H9 (cell line): Measurements from ENCODE around the gene TRMT2A. TPM values are rescaled to one million over a fixed set of nuclear protein-coding genes. Genes with fewer than 3 reads are reported as not detected.
A peak's percentile ranks its signal among the peaks of the same experiment; 100 is the strongest.

ENCODE experiments used
- DNase-seq: peaks from one replicate; pipeline ENCODE4 v3.0.0-alpha.2; 2017
- H2AFZ ChIP-seq: one replicate; pipeline ENCODE4 v1.6.1; 2013; ENCODE audit warnings: mild to moderate bottlenecking, low read length, control low read depth, moderate library complexity
- H2AK5ac ChIP-seq: 2 replicates; pipeline ENCODE4 v1.6.1; 2013; ENCODE audit warnings: low read length, control low read depth, mixed read lengths; ENCODE audit not compliant: insufficient read length
- H2BK120ac ChIP-seq: one replicate; pipeline ENCODE4 v1.6.1; 2013; ENCODE audit warnings: low read depth, mild to moderate bottlenecking, low read length, control low read depth, inconsistent platforms; ENCODE audit not compliant: poor library complexity, severe bottlenecking
- H2BK12ac ChIP-seq: 2 replicates; pipeline ENCODE4 v1.6.1; 2013; ENCODE audit warnings: low read length, control low read depth, mixed read lengths, low read depth; ENCODE audit not compliant: insufficient read length
- H2BK15ac ChIP-seq: 2 replicates; pipeline ENCODE4 v1.6.1; 2013; ENCODE audit warnings: low read depth, low read length, control low read depth
- H2BK20ac ChIP-seq: one replicate; pipeline ENCODE4 v1.6.1; 2013; ENCODE audit warnings: low read depth, mild to moderate bottlenecking, low read length, control low read depth, inconsistent platforms; ENCODE audit not compliant: poor library complexity, severe bottlenecking
- H2BK5ac ChIP-seq: 2 replicates; pipeline ENCODE4 v1.6.1; 2013; ENCODE audit warnings: low read length, control low read depth, mixed read lengths; ENCODE audit not compliant: insufficient read length
- H3K14ac ChIP-seq: 2 replicates; pipeline ENCODE4 v1.6.1; 2013; ENCODE audit warnings: low read length, control low read depth; ENCODE audit not compliant: insufficient read depth
- H3K18ac ChIP-seq: 2 replicates; pipeline ENCODE4 v1.6.1; 2013; ENCODE audit warnings: low read depth, mild to moderate bottlenecking, mixed read lengths, low read length, control low read depth; ENCODE audit not compliant: insufficient read length
- H3K23ac ChIP-seq: 2 replicates; pipeline ENCODE4 v1.6.1; 2013; ENCODE audit warnings: low read length, control low read depth, mixed read lengths, low read depth; ENCODE audit not compliant: insufficient read length
- H3K23me2 ChIP-seq: 2 replicates; pipeline ENCODE4 v1.6.1; 2013; ENCODE audit warnings: low read depth, mild to moderate bottlenecking, mixed read lengths, low read length, control low read depth; ENCODE audit not compliant: insufficient read length, poor library complexity, severe bottlenecking
- H3K27ac ChIP-seq: 2 replicates; pipeline ENCODE4 v1.5.1; 2013; ENCODE audit warnings: low read length, control low read depth, mixed read lengths, low read depth; ENCODE audit not compliant: insufficient read length
- H3K27me3 ChIP-seq: 2 replicates; pipeline ENCODE4 v1.6.1; 2013; ENCODE audit warnings: low read length, control low read depth, inconsistent platforms; ENCODE audit not compliant: insufficient read depth
- H3K4ac ChIP-seq: 2 replicates; pipeline ENCODE4 v1.6.1; 2013; ENCODE audit warnings: low read depth, mild to moderate bottlenecking, control low read depth, inconsistent platforms, low read length, moderate library complexity
- H3K4me1 ChIP-seq: 2 replicates; pipeline ENCODE4 v1.6.1; 2013; ENCODE audit warnings: low read length, control low read depth, inconsistent platforms; ENCODE audit not compliant: insufficient read depth
- H3K4me2 ChIP-seq: 2 replicates; pipeline ENCODE4 v1.6.1; 2013; ENCODE audit warnings: low read length, control low read depth, mixed read lengths; ENCODE audit not compliant: insufficient read length, insufficient read depth
- H3K56ac ChIP-seq: 2 replicates; pipeline ENCODE4 v1.6.1; 2013; ENCODE audit warnings: low read depth, mild to moderate bottlenecking, mixed read lengths, low read length, control low read depth; ENCODE audit not compliant: insufficient read length
- H3K79me1 ChIP-seq: 2 replicates; pipeline ENCODE4 v1.6.1; 2013; ENCODE audit warnings: low read depth, mild to moderate bottlenecking, moderate library complexity, low read length, control low read depth, inconsistent platforms; ENCODE audit not compliant: insufficient read depth, poor library complexity, severe bottlenecking
- H3K79me2 ChIP-seq: 2 replicates; pipeline ENCODE4 v1.6.1; 2013; ENCODE audit warnings: low read length, control low read depth, inconsistent platforms; ENCODE audit not compliant: insufficient read depth
- H3K9ac ChIP-seq: 2 replicates; pipeline ENCODE4 v1.6.1; 2013; ENCODE audit warnings: low read length, control low read depth, mixed read lengths; ENCODE audit not compliant: insufficient read length; ENCODE audit errors: extremely low read depth
- H3K9me3 ChIP-seq: one replicate; pipeline ENCODE4 v1.6.1; 2013; ENCODE audit warnings: low read depth, low read length, inconsistent platforms; ENCODE audit not compliant: control insufficient read depth
- H3T11ph ChIP-seq: one replicate; pipeline ENCODE4 v1.6.1; 2013; ENCODE audit warnings: mild to moderate bottlenecking, low read length, control low read depth, inconsistent platforms
- H4K20me1 ChIP-seq: one replicate; pipeline ENCODE4 v1.6.1; 2013; ENCODE audit not compliant: control insufficient read depth, insufficient read length, insufficient read depth
- H4K5ac ChIP-seq: 2 replicates; pipeline ENCODE4 v1.6.1; 2013; ENCODE audit warnings: low read depth, mild to moderate bottlenecking, mixed read lengths, low read length, control low read depth; ENCODE audit not compliant: insufficient read length
- H4K8ac ChIP-seq: replicated peaks from 2 replicates; pipeline ENCODE4 v1.6.1; 2013; ENCODE audit warnings: low read length, control low read depth, mixed read lengths, low read depth; ENCODE audit not compliant: insufficient read length
- H4K91ac ChIP-seq: 2 replicates; pipeline ENCODE4 v1.6.1; 2013; ENCODE audit warnings: low read depth, mild to moderate bottlenecking, moderate library complexity, mixed read lengths, low read length, control low read depth; ENCODE audit not compliant: insufficient read length
- H3K27ac Mint-ChIP-seq, 3 experiments: 2 replicates in 2 of 3; 3 replicates in 1 of 3; pipeline ENCODE4 v1.8.0; 2020 to 2021; ENCODE audit warnings: mixed read lengths in 3 of 3, mild to moderate bottlenecking in 1 of 3, moderate library complexity in 1 of 3
- H3K27me3 Mint-ChIP-seq: 2 replicates; pipeline ENCODE4 v1.8.0; 2021; ENCODE audit warnings: low read depth, mild to moderate bottlenecking, moderate library complexity, mixed read lengths
- H3K36me3 Mint-ChIP-seq, 3 experiments: 2 replicates in 2 of 3; 3 replicates in 1 of 3; pipeline ENCODE4 v1.8.0; 2020 to 2021; ENCODE audit warnings: low read depth in 3 of 3, mixed read lengths in 3 of 3; ENCODE audit not compliant: insufficient read depth in 1 of 3
- H3K4me1 Mint-ChIP-seq, 2 experiments: 2 replicates each; pipeline ENCODE4 v1.8.0; 2020; ENCODE audit warnings: mixed read lengths in 2 of 2
- H3K4me3 Mint-ChIP-seq, 2 experiments: 2 replicates in 1 of 2; 3 replicates in 1 of 2; pipeline ENCODE4 v1.8.0; 2020 to 2021; ENCODE audit warnings: mild to moderate bottlenecking in 2 of 2, mixed read lengths in 2 of 2, moderate library complexity in 1 of 2
- H3K9me3 Mint-ChIP-seq, 2 experiments: 2 replicates in 1 of 2; 3 replicates in 1 of 2; pipeline ENCODE4 v1.8.0; 2020; ENCODE audit warnings: mild to moderate bottlenecking in 2 of 2, mixed read lengths in 2 of 2, moderate library complexity in 1 of 2
- CTCF ChIP-seq: fragments of 200-600 bp; sonication (generic); conservative IDR thresholded peaks from 3 replicates; pipeline ENCODE4 v1.8.0; 2021; ENCODE audit warnings: antibody characterized with exemption, mild to moderate bottlenecking
- WGBS: extraction: QIAGEN DNeasy Blood & Tissue Kit; methylation state at CpG from one replicate; pipeline ENCODE4 v1.1.7; 2013; ENCODE audit warnings: missing lambda C conversion rate, low lambda C conversion rate, mixed read lengths; ENCODE audit not compliant: insufficient read length; ENCODE audit errors: extremely low coverage; 5-methylcytosine and 5-hydroxymethylcytosine counted together
- total RNA-seq: library from RNA; stranded (reverse); gene quantifications from 2 replicates; pipeline ENCODE4 v1.2.1, GENCODE V29; 2021

TRMT2A gene
- total RNA-seq, 1 experiment from 2014 or later: 58.2 TPM

DNA sequence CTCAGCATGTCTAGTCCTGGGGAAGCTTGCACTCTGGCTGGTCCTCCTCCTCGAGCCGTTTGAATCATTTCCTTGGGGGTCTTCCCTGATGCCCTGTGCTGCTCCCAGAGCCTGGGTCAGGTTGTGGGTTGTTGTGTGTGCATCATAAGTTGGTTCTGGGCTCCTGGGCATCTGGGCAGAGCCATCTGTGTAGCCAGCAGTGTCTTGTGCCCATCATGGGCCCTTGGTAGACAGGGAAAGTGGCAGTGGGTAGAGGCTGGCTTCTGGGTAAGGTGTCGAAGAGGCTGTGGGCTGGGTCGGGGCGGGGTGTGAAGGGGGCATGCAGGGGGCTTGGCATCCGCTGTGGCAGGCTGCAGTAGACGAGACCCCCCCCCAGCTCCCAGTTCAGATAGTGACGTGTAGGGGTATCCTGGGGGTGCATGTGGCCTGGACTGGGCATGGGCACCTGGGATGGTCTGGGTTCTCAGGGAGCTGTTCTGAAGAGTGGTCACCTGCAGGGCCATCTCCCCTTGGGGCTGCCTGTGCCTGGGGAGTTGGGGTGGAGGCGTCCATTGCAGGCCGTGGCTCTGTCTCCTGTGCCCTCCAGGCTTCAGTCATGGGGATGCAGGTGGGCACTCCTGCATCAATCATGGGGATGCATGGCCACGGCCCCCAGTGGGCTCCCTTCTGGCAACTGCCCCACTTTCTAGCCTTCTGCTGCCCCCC lies 7.2 kb upstream of the TRMT2A start:
- H2AK5ac ChIP-seq: no peak overlapping the region
- H3K27ac Mint-ChIP-seq: peak overlapping the region in 1 of 3 experiments; percentile 52; a peak in 2 of 7 replicates
- peaks cover 11 to 17% of the 10 kb centered on the region in 2 experiments for H3K4me1 Mint-ChIP-seq
- no peak overlapping the region for H2BK5ac ChIP-seq
- H3K23ac ChIP-seq: no peak overlapping the region
- H4K91ac ChIP-seq: no peak overlapping the region
- no CpG with 5 or more reads among the region's 11 CpGs for WGBS
- no peak overlapping the region for H3K4me2 ChIP-seq
- no peak overlapping the region for H3K4me3 Mint-ChIP-seq
- no peaks in the 10 kb centered on the region for H3K9me3 Mint-ChIP-seq
- no peak overlapping the region for H2BK120ac ChIP-seq
- H3T11ph ChIP-seq: no peak overlapping the region
- no peak overlapping the region for H2BK12ac ChIP-seq
- H3K56ac ChIP-seq: no peak overlapping the region
- peaks cover 14% of the 10 kb centered on the region for H3K79me1 ChIP-seq
- H3K27me3 ChIP-seq: no peaks in the 10 kb centered on the region
- H2BK20ac ChIP-seq: no peak overlapping the region
- H3K27ac ChIP-seq: no peak overlapping the region
- peaks cover under 1% of the 10 kb centered on the region for H4K20me1 ChIP-seq
- DNase-seq: no peak
- no peak overlapping the region for H4K5ac ChIP-seq
- H4K8ac ChIP-seq: no peak overlapping the region
- H3K27me3 Mint-ChIP-seq: no peaks in the 10 kb centered on the region; the same call in 1 of the 2 replicates
- H3K4ac ChIP-seq: no peak overlapping the region
- peaks cover 27% of the 10 kb centered on the region for H3K79me2 ChIP-seq
- no peak overlapping the region for H2BK15ac ChIP-seq
- no peaks in the 10 kb centered on the region for H3K9me3 ChIP-seq
- TF ChIP-seq CTCF: no peak
- H3K9ac ChIP-seq: no peak overlapping the region
- H3K18ac ChIP-seq: no peak overlapping the region
- H2AFZ ChIP-seq: no peak overlapping the region
- no peak overlapping the region for H3K14ac ChIP-seq
- no peaks in the 10 kb centered on the region for H3K4me1 ChIP-seq
- peaks cover 52 to 85% (median 82%) of the 10 kb centered on the region in 3 experiments for H3K36me3 Mint-ChIP-seq
- H3K23me2 ChIP-seq: no peaks in the 10 kb centered on the region
